ENCODE data around the gene ABCC9. TPM values are rescaled to one million over a fixed set of nuclear protein-coding genes. Genes with fewer than 3 reads are reported as not detected.

The ABCC9 gene
- polyA plus RNA-seq, 1 of the 3 experiments (the other 2 are of a cell fraction) = 0.02 TPM

GRCh38 chr12:21888276-21888863 lies 52.9 kb downstream of the ABCC9 start:
- H3K4me2 ChIP-seq = no peak overlapping the region
- H4K20me1 ChIP-seq (ENCODE audit: insufficient read depth) = no peaks in the 10 kb centered on the region
- H3K4me1 ChIP-seq (ENCODE audit: control insufficient read depth in 1 of 2, insufficient read depth in 2 of 2, low read depth in 1 of 2, low read length in 1 of 2) = no peaks in the 10 kb centered on the region
- H3K27me3 ChIP-seq (ENCODE audit: insufficient read depth) = no peaks in the 10 kb centered on the region
- H3F3A ChIP-seq (replicated peaks; ENCODE audit: insufficient read depth) = no peaks in the 10 kb centered on the region
- ChIA-PET CTCF (no interaction called here), POLR2A (no interaction called here)
- H3K9me2 ChIP-seq = no peaks in the 10 kb centered on the region
- DNase-seq = no peak
- no peak overlapping the region for H2AFZ ChIP-seq (ENCODE audit: low read depth)
- H3K36me3 ChIP-seq (replicated peaks in 1 of 2; ENCODE audit: control insufficient read depth in 1 of 2, insufficient read depth in 2 of 2, low read length in 1 of 2) = no peaks in the 10 kb centered on the region
- H3K9me3 ChIP-seq = no peaks in the 10 kb centered on the region
- WGBS (ENCODE audit: low lambda C conversion rate) = 6% methylated on average over 2 of the region's 2 CpGs
- no peaks in the 10 kb centered on the region for H3K79me2 ChIP-seq (ENCODE audit: insufficient read depth)
- H3K27ac ChIP-seq (ENCODE audit: low read depth in 2 of 2, low read length in 1 of 2) = no peak overlapping the region
- H3K4me3 ChIP-seq (ENCODE audit: low read depth in 2 of 2, low read length in 1 of 2) = no peak overlapping the region
- no peak overlapping the region for H3K9ac ChIP-seq
- no peak for TF ChIP-seq TCF12 (IDR thresholded peaks at IDR 0.05)
- no peak for TF ChIP-seq EP300 (IDR thresholded peaks at IDR 0.05; ENCODE audit: borderline replicate concordance in 1 of 2, low read depth in 1 of 2, low read length in 1 of 2)
- no peak for TF ChIP-seq CTCF (IDR thresholded peaks at IDR 0.05)
- TF ChIP-seq FOXM1 (IDR thresholded peaks at IDR 0.05; ENCODE audit: low read depth) = no peak

GRCh38 chr12:21884936-21885335 lies 56.3 kb downstream of the ABCC9 start:
- Histone ChIP-seq H3K4me2 (no peak overlapping the region), H3K9ac (no peak overlapping the region), H3K27me3 (ENCODE audit: insufficient read depth) (no peaks in the 10 kb centered on the region), H3F3A (replicated peaks; ENCODE audit: insufficient read depth) (no peaks in the 10 kb centered on the region), H3K4me3 (ENCODE audit: low read depth in 2 of 2, low read length in 1 of 2) (no peak overlapping the region), H2AFZ (ENCODE audit: low read depth) (no peak overlapping the region), H3K9me3 (no peaks in the 10 kb centered on the region), H3K36me3 (replicated peaks in 1 of 2; ENCODE audit: control insufficient read depth in 1 of 2, insufficient read depth in 2 of 2, low read length in 1 of 2) (no peaks in the 10 kb centered on the region), H3K4me1 (ENCODE audit: control insufficient read depth in 1 of 2, insufficient read depth in 2 of 2, low read depth in 1 of 2, low read length in 1 of 2) (no peaks in the 10 kb centered on the region), H3K9me2 (no peaks in the 10 kb centered on the region), H3K27ac (ENCODE audit: low read depth in 2 of 2, low read length in 1 of 2) (no peak overlapping the region), H3K79me2 (ENCODE audit: insufficient read depth) (no peaks in the 10 kb centered on the region), H4K20me1 (ENCODE audit: insufficient read depth) (no peaks in the 10 kb centered on the region)
- ChIA-PET CTCF (interaction anchor here (1.5 kb wide), 1 partner anchor 15 kb away, joined by 7 read pairs; no protein-coding TSS in a partner anchor), POLR2A (no interaction called here)
- 0% methylated on average over 1 of the region's 1 CpG for whole genome bisulfite sequencing (ENCODE audit: low lambda C conversion rate)
- DNase-seq = no peak
- no peak for TF ChIP-seq GATA2 (CRISPR knock-in tag; IDR thresholded peaks at IDR 0.05)
- TF ChIP-seq ELF1 (IDR thresholded peaks at IDR 0.05) = no peak
- TF ChIP-seq JUND (IDR thresholded peaks at IDR 0.05) = no peak
- TF ChIP-seq USF1 (IDR thresholded peaks at IDR 0.05; ENCODE audit: borderline replicate concordance, low read depth) = no peak
- TF ChIP-seq CTCF (IDR thresholded peaks at IDR 0.05) = no peak
- TF ChIP-seq EP300 (IDR thresholded peaks at IDR 0.05; ENCODE audit: borderline replicate concordance in 1 of 2, low read depth in 1 of 2, low read length in 1 of 2) = no peak
- TF ChIP-seq IRF3 (IDR thresholded peaks at IDR 0.05; ENCODE audit: low read depth, low read length) = no peak
- no peak for TF ChIP-seq PBX3 (IDR thresholded peaks at IDR 0.05)
- TF ChIP-seq TCF12 (IDR thresholded peaks at IDR 0.05) = no peak
- no peak for TF ChIP-seq REST (IDR thresholded peaks at IDR 0.05; ENCODE audit: low read depth, low read length)
